ENCODE data around the gene MSANTD3. TPM values are rescaled to one million over a fixed set of nuclear protein-coding genes. Genes with fewer than 3 reads are reported as not detected.
"Not testable (repeated sequence)": the region's sequence is repeated elsewhere in the genome, so short reads cannot be mapped to it uniquely, and the experiment has no call there.

MSANTD3 gene, protein sequence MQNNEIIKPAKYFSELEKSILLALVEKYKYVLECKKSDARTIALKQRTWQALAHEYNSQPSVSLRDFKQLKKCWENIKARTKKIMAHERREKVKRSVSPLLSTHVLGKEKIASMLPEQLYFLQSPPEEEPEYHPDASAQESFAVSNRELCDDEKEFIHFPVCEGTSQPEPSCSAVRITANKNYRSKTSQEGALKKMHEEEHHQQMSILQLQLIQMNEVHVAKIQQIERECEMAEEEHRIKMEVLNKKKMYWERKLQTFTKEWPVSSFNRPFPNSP
- total RNA-seq: 14.3 TPM
- polyA plus RNA-seq (ENCODE audit: insufficient read depth, low read depth, low replicate concordance): 16.7 TPM
- long read RNA-seq, donor 1, transcript MSANTD3-203 (3 exons, 1,362 nt): major isoform, 5 of 34 reads
- long read RNA-seq, donor 1, partial matches to known transcripts: 29 of 34 reads
- long read RNA-seq, donor 1, other reads (novel, unspliced or antisense): 0 of 34 reads
- long read RNA-seq, donor 2, partial matches to known transcripts: 9 of 14 reads
- long read RNA-seq, donor 2, other reads (novel, unspliced or antisense): 0 of 14 reads
- long read RNA-seq, donor 3, transcript MSANTD3-203 (3 exons, 1,362 nt): major isoform, 9 of 16 reads
- long read RNA-seq, donor 3, partial matches to known transcripts: 6 of 16 reads
- long read RNA-seq, donor 3, other reads (novel, unspliced or antisense): 0 of 16 reads
- long read RNA-seq, donor 4, partial matches to known transcripts: 7 of 13 reads
- long read RNA-seq, donor 4, other reads (novel, unspliced or antisense): 0 of 13 reads
- long read RNA-seq, donor 5: 0 reads
- long read RNA-seq, donor 6, partial matches to known transcripts: 10 of 12 reads
- long read RNA-seq, donor 6, other reads (novel, unspliced or antisense): 0 of 12 reads
- long read RNA-seq, donor 7, transcript MSANTD3-203 (3 exons, 1,362 nt): major isoform, 10 of 12 reads
- long read RNA-seq, donor 7, partial matches to known transcripts: 2 of 12 reads
- long read RNA-seq, donor 7, other reads (novel, unspliced or antisense): 0 of 12 reads
- long read RNA-seq, donor 8, transcript MSANTD3-203 (3 exons, 1,362 nt): major isoform, 14 of 24 reads
- long read RNA-seq, donor 8, partial matches to known transcripts: 7 of 24 reads
- long read RNA-seq, donor 8, other reads (novel, unspliced or antisense): 0 of 24 reads
- long read RNA-seq, donor 9, transcript MSANTD3-203 (3 exons, 1,362 nt): major isoform, 8 of 16 reads
- long read RNA-seq, donor 9, partial matches to known transcripts: 6 of 16 reads
- long read RNA-seq, donor 9, other reads (novel, unspliced or antisense): 0 of 16 reads
- long read RNA-seq, donor 10, transcript MSANTD3-203 (3 exons, 1,362 nt): major isoform, 8 of 13 reads
- long read RNA-seq, donor 10, partial matches to known transcripts: 5 of 13 reads
- long read RNA-seq, donor 10, other reads (novel, unspliced or antisense): 0 of 13 reads

DNA sequence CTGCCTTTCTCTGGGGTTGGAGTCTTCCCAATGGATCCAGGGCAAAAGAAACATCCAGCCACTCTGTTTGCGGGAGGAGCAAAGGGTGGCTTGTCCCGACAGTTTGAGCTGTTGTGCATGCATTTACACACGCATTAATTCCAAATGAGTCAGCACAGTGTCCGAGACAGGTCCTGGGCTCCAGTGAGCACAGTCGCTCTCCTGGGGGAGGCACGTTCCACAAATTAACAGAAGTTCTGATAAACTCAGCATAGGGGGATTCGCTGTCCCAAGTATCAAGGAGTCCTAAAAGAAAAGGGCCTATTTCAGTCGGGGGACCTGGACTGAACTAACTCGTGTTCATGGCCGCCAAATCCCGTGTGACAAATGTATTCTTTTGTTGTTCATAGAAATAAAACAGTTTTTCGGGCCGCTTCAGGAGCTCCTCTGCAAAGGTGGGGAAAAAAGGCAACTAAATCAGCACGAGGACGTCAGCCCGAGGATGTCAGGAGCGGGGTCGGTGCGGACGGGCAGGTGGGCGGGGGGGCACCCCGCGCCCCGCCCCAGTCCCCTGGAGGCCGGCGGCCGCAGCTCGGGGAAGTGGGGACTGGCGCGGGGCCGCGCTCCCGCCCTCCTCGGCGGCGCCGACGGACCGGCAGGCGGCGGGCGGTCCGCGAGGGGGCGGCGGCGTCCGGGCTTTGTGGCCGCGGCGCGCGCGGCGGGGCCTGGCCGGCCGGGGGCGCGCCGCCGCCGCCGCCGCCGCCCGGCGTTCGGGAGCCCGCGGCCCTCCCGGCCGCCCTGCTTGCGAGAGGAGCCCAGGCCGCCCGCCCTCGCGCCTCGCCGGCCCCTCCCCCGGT is at the start of gene MSANTD3:
Gene MSANTD3 (plus strand): TSS at position 614 of the 836 bp plus-strand sequence. CDS start 14,796 bp downstream, outside the sequence.
- Histone ChIP-seq H3K4me3 (ENCODE audit: low read length in 3 of 3) (peak within 1 kb of the TSS; percentile 78 to 93 (median 81)), H3K9me3 (ENCODE audit: control insufficient read depth in 2 of 3, insufficient read depth in 1 of 3, low read length in 3 of 3) (no peaks in the 10 kb centered on the region), H3K27ac (ENCODE audit: low read depth in 2 of 2, low read length in 2 of 2) (peak within 1 kb of the TSS; percentile 65 to 86), H3K9ac (ENCODE audit: low read length in 3 of 3) (peak within 1 kb of the TSS; percentile 77 to 84 (median 81)), H3K36me3 (ENCODE audit: control insufficient read depth in 2 of 3, insufficient read depth in 3 of 3, low read length in 3 of 3) (no peaks in the 10 kb centered on the region), H3K4me1 (ENCODE audit: control insufficient read depth in 2 of 3, insufficient read depth in 2 of 3, low read depth in 1 of 3, low read length in 3 of 3) (peaks cover 0 to 15% (median 0%) of the 10 kb centered on the region in 3 donors), H3K27me3 (ENCODE audit: control insufficient read depth, insufficient read depth, low read length) (no peaks in the 10 kb centered on the region)
- intact Hi-C loops (cut with DNase I): no loop called here
- DNase-seq (peak; percentile 68 to 84 (median 79)), FAIRE-seq (no peak)
- TF ChIP-seq, protein P1, sequence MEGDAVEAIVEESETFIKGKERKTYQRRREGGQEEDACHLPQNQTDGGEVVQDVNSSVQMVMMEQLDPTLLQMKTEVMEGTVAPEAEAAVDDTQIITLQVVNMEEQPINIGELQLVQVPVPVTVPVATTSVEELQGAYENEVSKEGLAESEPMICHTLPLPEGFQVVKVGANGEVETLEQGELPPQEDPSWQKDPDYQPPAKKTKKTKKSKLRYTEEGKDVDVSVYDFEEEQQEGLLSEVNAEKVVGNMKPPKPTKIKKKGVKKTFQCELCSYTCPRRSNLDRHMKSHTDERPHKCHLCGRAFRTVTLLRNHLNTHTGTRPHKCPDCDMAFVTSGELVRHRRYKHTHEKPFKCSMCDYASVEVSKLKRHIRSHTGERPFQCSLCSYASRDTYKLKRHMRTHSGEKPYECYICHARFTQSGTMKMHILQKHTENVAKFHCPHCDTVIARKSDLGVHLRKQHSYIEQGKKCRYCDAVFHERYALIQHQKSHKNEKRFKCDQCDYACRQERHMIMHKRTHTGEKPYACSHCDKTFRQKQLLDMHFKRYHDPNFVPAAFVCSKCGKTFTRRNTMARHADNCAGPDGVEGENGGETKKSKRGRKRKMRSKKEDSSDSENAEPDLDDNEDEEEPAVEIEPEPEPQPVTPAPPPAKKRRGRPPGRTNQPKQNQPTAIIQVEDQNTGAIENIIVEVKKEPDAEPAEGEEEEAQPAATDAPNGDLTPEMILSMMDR (IDR thresholded peaks at IDR 0.05; ENCODE audit: borderline replicate concordance, extremely low read depth, insufficient read depth): peak; percentile 30

DNA sequence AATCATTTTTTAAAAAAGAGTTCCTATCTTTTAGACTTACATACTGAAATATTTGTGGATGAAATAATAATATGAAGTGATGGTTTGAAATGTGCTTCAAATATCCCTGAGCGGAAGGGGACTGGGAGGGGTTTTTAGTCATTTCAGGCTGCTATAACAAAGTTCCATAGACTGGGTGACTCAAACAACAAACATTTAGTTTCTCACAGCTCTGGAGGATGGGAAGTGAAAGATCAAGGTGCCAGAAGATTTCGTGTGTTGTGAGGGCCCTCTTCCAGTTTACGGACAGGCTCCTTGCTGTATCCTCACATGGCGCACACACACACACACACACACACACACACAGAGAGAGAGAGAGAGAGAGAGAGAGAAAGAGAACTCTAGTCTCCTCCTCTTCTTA is 47.1 kb upstream of the MSANTD3 start:
- intact Hi-C loops (cut with DNase I): no loop called here
- Histone ChIP-seq H3K27me3 (ENCODE audit: control insufficient read depth, insufficient read depth, low read length) (no peaks in the 10 kb centered on the region), H3K9me3 (ENCODE audit: control insufficient read depth in 2 of 3, insufficient read depth in 1 of 3, low read length in 3 of 3) (peaks cover 0 to 12% (median 0%) of the 10 kb centered on the region in 3 donors), H3K36me3 (ENCODE audit: control insufficient read depth in 2 of 3, insufficient read depth in 3 of 3, low read length in 3 of 3) (no peaks in the 10 kb centered on the region), H3K9ac (ENCODE audit: low read length in 3 of 3) (no peak overlapping the region), H3K27ac (ENCODE audit: low read depth in 2 of 2, low read length in 2 of 2) (no peak overlapping the region), H3K4me1 (ENCODE audit: control insufficient read depth in 2 of 3, insufficient read depth in 2 of 3, low read depth in 1 of 3, low read length in 3 of 3) (no peaks in the 10 kb centered on the region), H3K4me3 (ENCODE audit: low read length in 3 of 3) (no peak overlapping the region)
- FAIRE-seq (no peak), DNase-seq (no peak)
- TF ChIP-seq, protein P1 (IDR thresholded peaks at IDR 0.05; ENCODE audit: borderline replicate concordance, extremely low read depth, insufficient read depth): no peak

DNA sequence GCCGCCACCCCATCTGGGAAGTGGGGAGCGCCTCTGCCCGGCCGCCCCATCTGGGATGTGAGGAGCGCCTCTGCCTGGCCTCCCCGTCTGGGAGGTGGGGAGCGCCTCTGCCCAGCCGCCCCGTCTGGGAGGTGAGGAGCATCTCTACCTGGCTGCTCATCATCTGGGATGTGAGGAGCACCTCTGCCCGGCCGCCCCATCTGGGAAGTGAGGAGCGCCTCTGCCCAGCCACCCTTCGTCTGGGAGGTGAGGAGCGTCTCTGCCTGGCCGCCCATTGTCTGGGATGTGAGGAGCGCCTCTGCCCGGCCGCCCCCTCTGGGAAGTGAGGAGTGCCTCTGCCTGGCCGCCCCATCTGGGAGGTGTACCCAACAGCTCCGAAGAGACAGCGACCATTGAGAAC is 34.0 kb upstream of the MSANTD3 start:
- H3K9me3 ChIP-seq (ENCODE audit: control insufficient read depth in 2 of 3, insufficient read depth in 1 of 3, low read length in 3 of 3); H3K27ac ChIP-seq (ENCODE audit: low read depth in 2 of 2, low read length in 2 of 2); H3K27me3 ChIP-seq (ENCODE audit: control insufficient read depth, insufficient read depth, low read length); H3K4me1 ChIP-seq (ENCODE audit: control insufficient read depth in 2 of 3, insufficient read depth in 2 of 3, low read depth in 1 of 3, low read length in 3 of 3); H3K4me3 ChIP-seq (ENCODE audit: low read length in 3 of 3); FAIRE-seq; H3K9ac ChIP-seq (ENCODE audit: low read length in 3 of 3); H3K36me3 ChIP-seq (ENCODE audit: control insufficient read depth in 2 of 3, insufficient read depth in 3 of 3, low read length in 3 of 3); intact Hi-C loops (cut with DNase I): not testable (repeated sequence)
- DNase-seq: peak in 1 of 5 donors; percentile 48

All from kidney (tissue), 22 donors.